HepG2 (cell line): ENCODE data around the gene LGI4. TPM values are rescaled to one million over a fixed set of nuclear protein-coding genes. Genes with fewer than 3 reads are reported as not detected.

Source experiments
- ATAC-seq: fragments of 200-7000 bp; cut with Tn5 transposase; 3 replicates; pipeline ENCODE4 v1.9.1; 2020; ENCODE audit warnings: mild to moderate bottlenecking, moderate library complexity
- BruUV-seq: library from RNA; stranded (reverse); fragments of 400-500 nt; replicated peaks from 2 replicates; lab custom pipeline; 2021; lab: Mats Ljungman, UMichigan
- CTCF ChIA-PET: fragments of 300-600 bp; formaldehyde crosslinking; extraction: SDS; loops from one replicate; lab custom pipeline; 2021; ENCODE audit warnings: low total read pairs, inconsistent platforms, low intra/inter-chr PET ratio; lab: Yijun Ruan, JAX
- POLR2A ChIA-PET: fragments of 350-600 bp; sonication (Branson Sonifier 250); formaldehyde crosslinking; loops from one replicate; lab custom pipeline; 2020; ENCODE audit warnings: antibody characterized with exemption, inconsistent platforms; lab: Yijun Ruan, JAX
- DNase-seq: peaks from one replicate; pipeline ENCODE4 v3.0.0-alpha.2; 2015; ENCODE audit warnings: low spot score
- FAIRE-seq: peaks from 3 replicates; lab custom pipeline; 2011; peaks lifted over from hg19 to GRCh38; lab: Jason Lieb, UNC
- H2AFZ ChIP-seq: one replicate; pipeline ENCODE4 v1.6.1; 2011; ENCODE audit warnings: low read length, inconsistent platforms
- H3K27ac ChIP-seq: fragments of 300-600 bp; 3 replicates; pipeline ENCODE4 v1.8.0; 2011; ENCODE audit warnings: mixed run types, mild to moderate bottlenecking, mixed read lengths, low read length, inconsistent platforms; ENCODE audit not compliant: insufficient read depth; ENCODE audit errors: extremely low read length
- H3K27me3 ChIP-seq, 2 experiments: fragments of 200-600 bp in 1 of 2; 2 replicates in 1 of 2; 3 replicates in 1 of 2; pipeline versions ENCODE4 v1.6.0 to v1.8.0; 2011; ENCODE audit warnings: low read length in 2 of 2, mild to moderate bottlenecking in 2 of 2, moderate library complexity in 2 of 2, inconsistent platforms in 1 of 2; ENCODE audit not compliant: insufficient read depth in 2 of 2, control insufficient read depth in 1 of 2
- H3K36me3 ChIP-seq, 2 experiments: fragments of 200-600 bp in 1 of 2; replicated peaks in 1 of 2; 2 replicates in 1 of 2; 3 replicates in 1 of 2; pipeline versions ENCODE4 v1.5.1 to v1.8.0; 2011; ENCODE audit warnings: low read length in 2 of 2, inconsistent platforms in 1 of 2; ENCODE audit not compliant: insufficient read depth in 2 of 2, control insufficient read depth in 1 of 2
- H3K4me1 ChIP-seq: 2 replicates; pipeline ENCODE4 v1.5.1; 2012; ENCODE audit warnings: low read length, inconsistent platforms; ENCODE audit not compliant: insufficient read depth
- H3K4me2 ChIP-seq: 2 replicates; pipeline ENCODE4 v1.6.0; 2011; ENCODE audit warnings: low read depth, low read length, inconsistent platforms
- H3K4me3 ChIP-seq, 3 experiments: fragments of 200-600 bp in 1 of 3; sonication (generic), shearing (Covaris generic) in 1 of 3; replicated peaks in 1 of 3; 2 replicates each; pipeline ENCODE4 v1.5.1; 2011 to 2016; ENCODE audit warnings: low read length in 3 of 3, inconsistent platforms in 2 of 3, low read depth in 2 of 3, mild to moderate bottlenecking in 2 of 3, control low read depth in 1 of 3, mixed read lengths in 1 of 3; ENCODE audit not compliant: insufficient read depth in 1 of 3
- H3K79me2 ChIP-seq: one replicate; pipeline ENCODE4 v1.6.1; 2011; ENCODE audit warnings: low read length, inconsistent platforms; ENCODE audit not compliant: insufficient read depth
- H3K9ac ChIP-seq: 2 replicates; pipeline ENCODE4 v1.6.0; 2011; ENCODE audit warnings: mild to moderate bottlenecking, low read depth, low read length, inconsistent platforms; ENCODE audit not compliant: insufficient read depth
- H3K9me3 ChIP-seq: 2 replicates; pipeline ENCODE4 v1.5.1; 2012; ENCODE audit warnings: mild to moderate bottlenecking, low read length
- H4K20me1 ChIP-seq: 2 replicates; pipeline ENCODE4 v1.6.0; 2011; ENCODE audit warnings: inconsistent platforms, mild to moderate bottlenecking, low read length, moderate library complexity; ENCODE audit not compliant: insufficient read depth
- HOXA7 ChIP-seq: sonication (generic); formaldehyde crosslinking; IDR thresholded peaks from 2 replicates; pipeline ENCODE4 v1.8.1; 2022; ENCODE audit warnings: mild to moderate bottlenecking, missing genetic modification reagents, moderate library complexity
- NPAS2 ChIP-seq: sonication (generic); formaldehyde crosslinking; IDR thresholded peaks from 2 replicates; pipeline ENCODE4 v1.8.0; 2022; ENCODE audit warnings: mild to moderate bottlenecking, missing genetic modification reagents, borderline replicate concordance
- NR2F1 ChIP-seq, 2 experiments: fragments of 450-650 bp in 1 of 2; formaldehyde crosslinking in 1 of 2; IDR thresholded peaks; 2 replicates each; pipeline versions ENCODE4 v1.5.0 to v1.6.1; 2016 to 2020; ENCODE audit warnings: mild to moderate bottlenecking in 1 of 2, missing compliant biosample characterization in 1 of 2, missing genetic modification reagents in 1 of 2, moderate library complexity in 1 of 2
- RFXAP ChIP-seq: sonication (generic); formaldehyde crosslinking; IDR thresholded peaks from 2 replicates; pipeline ENCODE4 v1.4.0; 2020; ENCODE audit warnings: missing genetic modification reagents, borderline replicate concordance
- ZFX ChIP-seq: sonication (generic); formaldehyde crosslinking; IDR thresholded peaks from 2 replicates; pipeline ENCODE4 v1.4.0; 2020; ENCODE audit warnings: mild to moderate bottlenecking, low read depth, missing genetic modification reagents, moderate library complexity
- ZNF160 ChIP-seq: sonication (generic); formaldehyde crosslinking; IDR thresholded peaks from 2 replicates; pipeline ENCODE4 v1.8.0; 2022; ENCODE audit warnings: mild to moderate bottlenecking, inconsistent platforms, missing genetic modification reagents
- ZNF777 ChIP-seq: sonication (generic); formaldehyde crosslinking; IDR thresholded peaks from 2 replicates; pipeline ENCODE4 v1.4.0; 2020; ENCODE audit warnings: missing genetic modification reagents
- WGBS: methylation state at CpG from one replicate; pipeline ENCODE4 v1.1.6; 2017; ENCODE audit warnings: low lambda C conversion rate; 5-methylcytosine and 5-hydroxymethylcytosine counted together
- in situ Hi-C: cut with HindIII; loops from 2 replicates; pipeline ENCODE4 v1.10.0; 2017; ENCODE audit warnings: low pct_unique_long_range_greater_than_20kb; ENCODE audit not compliant: extremely low pct_ligation_motif_present
- intact Hi-C: fragments of 100-400 bp; cut with micrococcal nuclease; formaldehyde crosslinking; loops from one replicate; pipeline ENCODE4 v1.10.0; 2022; ENCODE audit not compliant: unreplicated experiment
- polyA plus RNA-seq, 8 experiments: library from polyadenylated mRNA; depleted of rRNA in 3 of 8; stranded (reverse) in 7 of 8; unstranded in 1 of 8; fragments of >200 nt; fragmentation: Illumina TruSeq in 4 of 8; extraction: Trizol in 4 of 8; gene quantifications; 2 replicates each; pipeline versions ENCODE4 v1.2.1 to v1.2.3, GENCODE V29; 2011 to 2016; ENCODE audit warnings: low read depth in 4 of 8, missing spikeins in 1 of 8, mixed read lengths in 1 of 8; ENCODE audit not compliant: insufficient read depth in 1 of 8
- total RNA-seq, 5 experiments: library from RNA; depleted of rRNA; stranded (reverse); fragments of >200 nt; fragmentation: Illumina TruSeq; extraction: Trizol; gene quantifications; 2 replicates each; pipeline ENCODE4 v1.2.3, GENCODE V29; 2016; ENCODE audit warnings: low read depth in 1 of 5
- TF ChIP-seq, protein P1 (sequence below), 2 experiments: sonication (generic) in 1 of 2; formaldehyde crosslinking in 1 of 2; IDR thresholded peaks; 2 replicates each; pipeline versions ENCODE4 v1.4.0 to v1.6.1; 2018 to 2020; ENCODE audit warnings: missing genetic modification reagents in 2 of 2, borderline replicate concordance in 1 of 2, low read depth in 1 of 2, mild to moderate bottlenecking in 1 of 2, missing biosample characterization in 1 of 2
- TF ChIP-seq, protein P2 (sequence below): sonication (generic); formaldehyde crosslinking; IDR thresholded peaks from 2 replicates; pipeline ENCODE4 v1.5.0; 2020; ENCODE audit warnings: mild to moderate bottlenecking, missing genetic modification reagents, borderline replicate concordance
- TF ChIP-seq, protein P3 (sequence below): IDR thresholded peaks from 2 replicates; pipeline ENCODE4 v1.6.1; 2016
- TF ChIP-seq, protein P4 (sequence below): sonication (generic); formaldehyde crosslinking; IDR thresholded peaks from 2 replicates; pipeline ENCODE4 v1.4.0; 2020; ENCODE audit warnings: missing genetic modification reagents

Gene LGI4
- total and polyA plus RNA-seq, 2 of the 13 experiments (the other 11 are each of a cell fraction or from before 2014, with no cell fraction given), result 2.8 TPM; not detected in 1

DNA sequence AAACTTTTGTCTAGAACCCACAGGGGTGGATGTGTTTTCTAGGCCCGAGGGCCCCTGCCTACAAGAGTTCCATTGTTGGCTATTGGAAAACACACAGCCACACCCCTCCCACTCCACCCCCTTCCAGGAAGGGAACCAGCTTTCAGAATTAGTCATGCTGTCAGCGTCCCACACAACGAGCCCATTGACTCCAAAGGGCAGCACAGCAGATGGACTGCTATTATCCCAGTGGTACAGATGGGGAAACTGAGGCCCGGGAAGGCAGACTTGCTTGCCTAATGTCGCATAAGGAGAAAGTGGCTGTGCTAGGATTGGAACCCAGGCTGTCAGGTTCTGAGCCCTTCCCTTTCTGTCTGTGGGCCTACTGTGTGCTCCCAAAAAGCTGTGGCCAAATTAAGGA is 27.3 kb downstream of the LGI4 start (continued):
- TF ChIP-seq, protein P1, sequence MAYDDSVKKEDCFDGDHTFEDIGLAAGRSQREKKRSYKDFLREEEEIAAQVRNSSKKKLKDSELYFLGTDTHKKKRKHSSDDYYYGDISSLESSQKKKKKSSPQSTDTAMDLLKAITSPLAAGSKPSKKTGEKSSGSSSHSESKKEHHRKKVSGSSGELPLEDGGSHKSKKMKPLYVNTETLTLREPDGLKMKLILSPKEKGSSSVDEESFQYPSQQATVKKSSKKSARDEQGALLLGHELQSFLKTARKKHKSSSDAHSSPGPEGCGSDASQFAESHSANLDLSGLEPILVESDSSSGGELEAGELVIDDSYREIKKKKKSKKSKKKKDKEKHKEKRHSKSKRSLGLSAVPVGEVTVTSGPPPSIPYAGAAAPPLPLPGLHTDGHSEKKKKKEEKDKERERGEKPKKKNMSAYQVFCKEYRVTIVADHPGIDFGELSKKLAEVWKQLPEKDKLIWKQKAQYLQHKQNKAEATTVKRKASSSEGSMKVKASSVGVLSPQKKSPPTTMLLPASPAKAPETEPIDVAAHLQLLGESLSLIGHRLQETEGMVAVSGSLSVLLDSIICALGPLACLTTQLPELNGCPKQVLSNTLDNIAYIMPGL (CRISPR knock-in tag; IDR thresholded peaks at IDR 0.05; ENCODE audit: borderline replicate concordance in 1 of 2, low read depth in 1 of 2), result peak in 1 of 2 experiments; percentile 48; a peak in 1 of 4 replicates
- no peak for TF ChIP-seq ZNF777 (CRISPR knock-in tag)

DNA sequence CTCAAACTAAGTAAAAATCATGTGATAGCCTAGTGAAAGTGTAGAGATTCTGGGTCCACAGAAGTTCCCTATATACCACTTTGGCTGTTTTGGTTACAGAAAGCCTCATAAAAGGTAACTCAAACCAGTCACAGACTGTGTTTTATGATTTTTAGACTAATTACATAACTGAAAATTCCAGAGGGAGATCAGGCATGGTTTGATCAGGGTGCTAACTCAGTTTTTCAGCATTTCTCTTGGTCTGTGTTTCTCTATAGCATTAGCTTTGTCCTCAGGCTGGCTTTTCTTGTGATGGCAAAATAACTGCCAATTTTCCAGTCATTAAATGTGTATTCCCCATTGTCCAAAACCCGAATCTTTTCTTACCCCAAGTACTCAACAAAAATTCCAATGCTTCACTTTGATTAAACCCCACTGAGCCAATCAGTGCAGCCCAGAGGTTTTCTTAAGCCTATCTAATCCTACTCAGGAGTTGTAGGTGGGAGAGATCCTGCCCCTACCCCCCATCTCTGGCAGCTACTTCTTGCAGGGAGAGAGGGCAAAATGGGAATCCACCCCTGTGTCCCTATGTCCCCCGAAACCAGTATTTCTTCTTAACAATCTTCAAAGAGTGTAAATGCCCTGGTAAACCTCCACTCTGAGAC is 27.8 kb downstream of the LGI4 start:
- no TSS peak for BruUV-seq
- H3K27me3 ChIP-seq, result no peaks in the 10 kb centered on the region; a peak in 1 of 5 replicates
- no peaks in the 10 kb centered on the region for H3K79me2 ChIP-seq
- H2AFZ ChIP-seq, result no peak overlapping the region
- DNase-seq, result no peak
- H3K9me3 ChIP-seq, result no peaks in the 10 kb centered on the region
- no peaks in the 10 kb centered on the region for H4K20me1 ChIP-seq
- ChIA-PET CTCF (no interaction called here), POLR2A (no interaction called here)
- in situ Hi-C loops, result no loop called here
- no peak for FAIRE-seq
- H3K4me3 ChIP-seq, result no peak overlapping the region; a peak in 1 of 6 replicates
- H3K4me2 ChIP-seq, result peak overlapping the region; percentile 51
- ATAC-seq, result no peak
- no peaks in the 10 kb centered on the region for H3K36me3 ChIP-seq
- intact Hi-C loops, result no loop called here
- peak overlapping the region; percentile 56 for H3K27ac ChIP-seq
- H3K9ac ChIP-seq, result peak overlapping the region; percentile 38
- WGBS, result 96% methylated on average over 1 of the region's 2 CpGs
- peaks cover 51% of the 10 kb centered on the region for H3K4me1 ChIP-seq
- TF ChIP-seq RFXAP (CRISPR knock-in tag) (no peak), ZFX (no peak), NPAS2 (CRISPR knock-in tag) (no peak), NR2F1 (CRISPR knock-in tag; IDR thresholded peaks at IDR 0.05) (no peak), ZNF160 (CRISPR knock-in tag) (no peak), HOXA7 (no peak)
- TF ChIP-seq, protein P2, sequence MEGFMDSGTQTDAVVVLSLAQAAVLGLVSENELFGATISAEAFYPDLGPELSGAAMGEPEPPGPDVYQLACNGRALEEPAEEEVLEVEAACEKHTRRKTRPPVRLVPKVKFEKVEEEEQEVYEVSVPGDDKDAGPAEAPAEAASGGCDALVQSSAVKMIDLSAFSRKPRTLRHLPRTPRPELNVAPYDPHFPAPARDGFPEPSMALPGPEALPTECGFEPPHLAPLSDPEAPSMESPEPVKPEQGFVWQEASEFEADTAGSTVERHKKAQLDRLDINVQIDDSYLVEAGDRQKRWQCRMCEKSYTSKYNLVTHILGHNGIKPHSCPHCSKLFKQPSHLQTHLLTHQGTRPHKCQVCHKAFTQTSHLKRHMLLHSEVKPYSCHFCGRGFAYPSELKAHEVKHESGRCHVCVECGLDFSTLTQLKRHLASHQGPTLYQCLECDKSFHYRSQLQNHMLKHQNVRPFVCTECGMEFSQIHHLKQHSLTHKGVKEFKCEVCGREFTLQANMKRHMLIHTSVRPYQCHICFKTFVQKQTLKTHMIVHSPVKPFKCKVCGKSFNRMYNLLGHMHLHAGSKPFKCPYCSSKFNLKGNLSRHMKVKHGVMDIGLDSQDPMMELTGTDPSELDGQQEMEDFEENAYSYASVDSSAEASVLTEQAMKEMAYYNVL (CRISPR knock-in tag), result no peak
- TF ChIP-seq, protein P3, sequence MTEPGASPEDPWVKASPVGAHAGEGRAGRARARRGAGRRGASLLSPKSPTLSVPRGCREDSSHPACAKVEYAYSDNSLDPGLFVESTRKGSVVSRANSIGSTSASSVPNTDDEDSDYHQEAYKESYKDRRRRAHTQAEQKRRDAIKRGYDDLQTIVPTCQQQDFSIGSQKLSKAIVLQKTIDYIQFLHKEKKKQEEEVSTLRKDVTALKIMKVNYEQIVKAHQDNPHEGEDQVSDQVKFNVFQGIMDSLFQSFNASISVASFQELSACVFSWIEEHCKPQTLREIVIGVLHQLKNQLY (CRISPR knock-in tag), result no peak
- TF ChIP-seq, protein P4, sequence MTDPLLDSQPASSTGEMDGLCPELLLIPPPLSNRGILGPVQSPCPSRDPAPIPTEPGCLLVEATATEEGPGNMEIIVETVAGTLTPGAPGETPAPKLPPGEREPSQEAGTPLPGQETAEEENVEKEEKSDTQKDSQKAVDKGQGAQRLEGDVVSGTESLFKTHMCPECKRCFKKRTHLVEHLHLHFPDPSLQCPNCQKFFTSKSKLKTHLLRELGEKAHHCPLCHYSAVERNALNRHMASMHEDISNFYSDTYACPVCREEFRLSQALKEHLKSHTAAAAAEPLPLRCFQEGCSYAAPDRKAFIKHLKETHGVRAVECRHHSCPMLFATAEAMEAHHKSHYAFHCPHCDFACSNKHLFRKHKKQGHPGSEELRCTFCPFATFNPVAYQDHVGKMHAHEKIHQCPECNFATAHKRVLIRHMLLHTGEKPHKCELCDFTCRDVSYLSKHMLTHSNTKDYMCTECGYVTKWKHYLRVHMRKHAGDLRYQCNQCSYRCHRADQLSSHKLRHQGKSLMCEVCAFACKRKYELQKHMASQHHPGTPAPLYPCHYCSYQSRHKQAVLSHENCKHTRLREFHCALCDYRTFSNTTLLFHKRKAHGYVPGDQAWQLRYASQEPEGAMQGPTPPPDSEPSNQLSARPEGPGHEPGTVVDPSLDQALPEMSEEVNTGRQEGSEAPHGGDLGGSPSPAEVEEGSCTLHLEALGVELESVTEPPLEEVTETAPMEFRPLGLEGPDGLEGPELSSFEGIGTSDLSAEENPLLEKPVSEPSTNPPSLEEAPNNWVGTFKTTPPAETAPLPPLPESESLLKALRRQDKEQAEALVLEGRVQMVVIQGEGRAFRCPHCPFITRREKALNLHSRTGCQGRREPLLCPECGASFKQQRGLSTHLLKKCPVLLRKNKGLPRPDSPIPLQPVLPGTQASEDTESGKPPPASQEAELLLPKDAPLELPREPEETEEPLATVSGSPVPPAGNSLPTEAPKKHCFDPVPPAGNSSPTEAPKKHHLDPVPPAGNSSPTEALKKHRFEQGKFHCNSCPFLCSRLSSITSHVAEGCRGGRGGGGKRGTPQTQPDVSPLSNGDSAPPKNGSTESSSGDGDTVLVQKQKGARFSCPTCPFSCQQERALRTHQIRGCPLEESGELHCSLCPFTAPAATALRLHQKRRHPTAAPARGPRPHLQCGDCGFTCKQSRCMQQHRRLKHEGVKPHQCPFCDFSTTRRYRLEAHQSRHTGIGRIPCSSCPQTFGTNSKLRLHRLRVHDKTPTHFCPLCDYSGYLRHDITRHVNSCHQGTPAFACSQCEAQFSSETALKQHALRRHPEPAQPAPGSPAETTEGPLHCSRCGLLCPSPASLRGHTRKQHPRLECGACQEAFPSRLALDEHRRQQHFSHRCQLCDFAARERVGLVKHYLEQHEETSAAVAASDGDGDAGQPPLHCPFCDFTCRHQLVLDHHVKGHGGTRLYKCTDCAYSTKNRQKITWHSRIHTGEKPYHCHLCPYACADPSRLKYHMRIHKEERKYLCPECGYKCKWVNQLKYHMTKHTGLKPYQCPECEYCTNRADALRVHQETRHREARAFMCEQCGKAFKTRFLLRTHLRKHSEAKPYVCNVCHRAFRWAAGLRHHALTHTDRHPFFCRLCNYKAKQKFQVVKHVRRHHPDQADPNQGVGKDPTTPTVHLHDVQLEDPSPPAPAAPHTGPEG (CRISPR knock-in tag), result no peak
